NB4 (cell line): ENCODE results near the gene PDSS1.
"Not testable (repeated sequence)": the region's sequence is repeated elsewhere in the genome, so short reads cannot be mapped to it uniquely, and the experiment has no call there.

ENCODE experiments used
- DNase-seq: peaks from one replicate; pipeline ENCODE4 v3.0.0; 2010; ENCODE audit warnings: low read depth
- H3K4me3 ChIP-seq: one replicate; pipeline ENCODE4 v1.5.1; 2011; ENCODE audit warnings: mild to moderate bottlenecking, low read depth, low read length, moderate library complexity
- CTCF ChIP-seq: IDR thresholded peaks from one replicate; pipeline ENCODE4 v1.5.1; 2012; ENCODE audit warnings: low read depth, low read length
- MYC ChIP-seq: IDR thresholded peaks from 2 replicates; pipeline ENCODE4 v1.6.1; 2011; ENCODE audit warnings: low read depth, low read length
- POLR2A ChIP-seq: IDR thresholded peaks from 2 replicates; pipeline ENCODE4 v1.6.1; 2011; ENCODE audit warnings: mild to moderate bottlenecking; ENCODE audit not compliant: insufficient read length; ENCODE audit errors: extremely low read depth
- TF ChIP-seq, protein P1 (sequence below): IDR thresholded peaks from 2 replicates; pipeline ENCODE4 v1.6.1; 2011; ENCODE audit warnings: low read depth, low read length

Gene PDSS1

GRCh38 chr10:26780106-26780792, 82.7 kb downstream of the PDSS1 start:
- DNase-seq, result no peak
- no peak overlapping the region for H3K4me3 ChIP-seq
- TF ChIP-seq POLR2A (no peak), CTCF (no peak), MYC (no peak)
- TF ChIP-seq, protein P1, sequence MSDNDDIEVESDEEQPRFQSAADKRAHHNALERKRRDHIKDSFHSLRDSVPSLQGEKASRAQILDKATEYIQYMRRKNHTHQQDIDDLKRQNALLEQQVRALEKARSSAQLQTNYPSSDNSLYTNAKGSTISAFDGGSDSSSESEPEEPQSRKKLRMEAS, result no peak

DNA sequence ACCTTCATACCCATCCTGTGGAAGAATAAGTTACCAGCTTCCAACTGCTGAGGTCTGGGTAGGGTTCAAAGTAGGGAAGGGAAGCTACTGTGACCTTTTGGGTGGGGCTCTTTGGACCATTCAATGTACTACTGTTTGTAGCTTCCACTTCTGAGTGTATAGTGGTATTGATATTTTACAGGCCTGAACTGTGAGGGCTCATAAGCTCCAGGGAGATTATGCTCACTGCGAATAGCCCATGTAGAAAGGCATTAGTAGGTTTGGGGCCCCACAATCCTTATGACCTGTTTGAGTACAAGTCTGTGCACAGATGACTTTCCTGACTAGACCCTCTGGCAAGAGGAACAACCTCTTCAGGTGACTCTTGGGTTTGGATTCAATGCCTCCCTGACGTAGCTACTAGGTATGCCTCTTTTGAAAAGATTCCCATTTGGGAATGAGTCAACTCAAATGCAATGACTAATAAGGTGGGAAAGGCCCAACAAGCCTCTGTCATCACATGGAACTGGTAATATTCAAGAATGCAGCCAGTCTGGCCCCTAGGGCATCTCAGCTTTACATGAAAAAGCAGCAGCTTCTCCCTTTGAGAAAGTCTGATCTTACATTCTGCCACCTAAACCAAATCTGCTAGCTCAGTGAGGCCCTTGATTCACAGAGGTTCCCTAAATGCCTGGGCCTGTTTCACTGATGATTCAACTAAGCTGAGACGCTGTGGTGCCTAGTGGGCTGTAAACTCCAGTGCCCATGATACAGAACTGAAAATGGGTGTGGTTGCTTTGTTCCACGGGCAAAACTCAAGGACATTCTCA, 83.5 kb downstream of the PDSS1 start:
- H3K4me3 ChIP-seq, result no peak overlapping the region
- TF ChIP-seq MYC (no peak), POLR2A (no peak), CTCF (no peak)
- TF ChIP-seq, protein P1, result no peak
- DNase-seq, result no peak

DNA sequence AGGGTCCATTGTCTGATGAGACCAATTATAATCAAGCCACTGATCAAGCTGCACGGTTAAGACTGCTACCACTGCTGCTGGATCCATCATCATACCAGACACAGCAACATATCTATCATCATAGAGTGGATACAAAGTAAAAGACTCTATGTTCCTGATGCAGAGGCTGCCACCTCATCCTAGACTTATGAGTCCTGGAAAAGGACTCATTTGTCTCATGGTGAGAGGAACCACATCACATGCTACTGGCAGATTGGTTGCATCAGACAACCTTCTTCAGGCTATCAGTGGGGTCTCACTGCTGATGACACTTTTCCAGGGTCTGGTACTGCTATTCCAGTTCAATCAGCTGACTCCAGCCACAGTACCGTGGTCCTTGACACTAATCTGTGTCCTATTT, 84.3 kb downstream of the PDSS1 start:
- no peak overlapping the region for H3K4me3 ChIP-seq
- TF ChIP-seq POLR2A, result no peak
- no peak for TF ChIP-seq MYC
- DNase-seq, result no peak

GRCh38 chr10:26787362-26787761, 89.9 kb downstream of the PDSS1 start:
- no peak overlapping the region for H3K4me3 ChIP-seq
- TF ChIP-seq, protein P1, result no peak
- TF ChIP-seq CTCF (no peak), MYC (no peak), POLR2A (no peak)
- DNase-seq, result no peak

DNA sequence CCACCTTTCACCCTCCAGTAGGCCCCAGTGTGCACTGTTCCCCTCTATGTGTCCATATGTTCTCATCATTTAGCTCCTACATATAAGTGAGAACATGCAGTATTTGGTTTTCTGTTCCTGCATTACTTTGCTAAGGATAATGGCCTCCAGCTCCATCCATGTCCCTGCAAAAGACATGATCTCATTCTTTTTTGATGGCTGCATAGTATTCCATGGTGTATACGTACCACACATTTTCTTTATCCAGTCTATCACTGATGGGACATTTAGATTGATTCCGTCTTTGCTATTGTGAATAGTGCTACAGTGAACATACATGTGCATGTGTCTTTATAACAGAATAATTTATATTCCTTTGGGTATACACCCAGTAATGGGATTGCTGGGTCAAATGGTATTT, 92.3 kb downstream of the PDSS1 start:
- not testable (repeated sequence) for DNase-seq, H3K4me3 ChIP-seq

DNA sequence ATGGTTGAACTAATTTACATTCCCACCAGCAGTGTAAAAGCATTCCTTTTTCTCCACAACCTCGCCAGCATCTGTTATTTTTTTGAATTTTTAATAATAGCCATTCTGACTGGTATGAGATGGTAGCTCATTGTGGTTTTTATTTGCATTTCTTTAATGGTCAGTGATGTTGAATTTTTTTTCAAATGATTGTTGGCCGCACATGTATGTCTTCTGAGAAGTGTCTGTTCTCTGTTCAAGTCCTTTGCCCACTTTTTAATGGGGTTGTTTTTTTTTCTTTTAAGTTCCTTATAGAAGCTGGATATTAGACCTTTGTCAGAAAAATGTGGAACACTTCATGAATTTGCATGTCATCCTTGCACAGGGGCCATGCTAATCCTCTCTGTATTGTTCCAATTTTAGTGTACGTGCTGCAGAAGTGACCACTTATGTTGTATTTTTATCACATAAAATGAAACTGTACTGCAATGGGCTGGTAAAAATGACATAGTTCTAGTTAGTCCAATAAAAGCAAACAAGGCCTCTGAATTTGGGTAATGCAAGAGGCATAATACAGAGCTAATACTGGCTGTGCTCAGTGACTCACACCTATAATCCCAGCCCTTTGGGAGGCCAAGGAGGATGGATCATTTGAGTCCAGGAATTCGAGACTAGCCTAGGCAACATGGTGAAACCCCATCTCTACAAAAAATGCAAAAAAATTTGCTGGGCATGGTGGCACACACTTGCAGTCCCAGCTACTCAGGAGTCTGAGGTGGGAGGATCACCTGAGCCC, 92.9 kb downstream of the PDSS1 start:
- no peak overlapping the region for H3K4me3 ChIP-seq
- no peak for DNase-seq
- TF ChIP-seq POLR2A (no peak), CTCF (no peak), MYC (no peak)
- TF ChIP-seq, protein P1, result no peak
